Mesenchymal stem cell (in vitro differentiated cells and primary cell): Measurements from ENCODE around the gene RBM34.

Experiments
- DNase-seq: peaks from one replicate; pipeline ENCODE4 v3.0.0-alpha.2; 2013
- H2AFZ ChIP-seq: one replicate; pipeline ENCODE4 v1.6.1; 2013; ENCODE audit warnings: low read depth, mild to moderate bottlenecking, control low read depth, inconsistent platforms, low read length, moderate library complexity
- H2AK5ac ChIP-seq: 2 replicates; pipeline ENCODE4 v1.6.1; 2013; ENCODE audit warnings: low read length, moderate library complexity, mild to moderate bottlenecking, inconsistent platforms; ENCODE audit not compliant: severe bottlenecking
- H2BK120ac ChIP-seq: one replicate; pipeline ENCODE4 v1.6.1; 2013; ENCODE audit warnings: low read depth, mild to moderate bottlenecking, inconsistent platforms, low read length, moderate library complexity
- H2BK12ac ChIP-seq, 2 experiments: one replicate each; pipeline ENCODE4 v1.6.1; 2013; ENCODE audit warnings: inconsistent platforms in 2 of 2, low read length in 2 of 2, mild to moderate bottlenecking in 2 of 2, moderate library complexity in 2 of 2, control low read depth in 1 of 2
- H2BK15ac ChIP-seq: one replicate; pipeline ENCODE4 v1.6.1; 2013; ENCODE audit warnings: mild to moderate bottlenecking, low read depth, inconsistent platforms; ENCODE audit not compliant: poor library complexity, severe bottlenecking
- H2BK5ac ChIP-seq: 2 replicates; pipeline ENCODE4 v1.6.1; 2013; ENCODE audit warnings: low read depth, mild to moderate bottlenecking, low read length, control low read depth, inconsistent platforms; ENCODE audit not compliant: poor library complexity, severe bottlenecking
- H3K14ac ChIP-seq, 2 experiments: one replicate each; pipeline ENCODE4 v1.6.1; 2013; ENCODE audit warnings: inconsistent platforms in 2 of 2, low read length in 2 of 2, control low read depth in 1 of 2, mild to moderate bottlenecking in 1 of 2, moderate library complexity in 1 of 2
- H3K18ac ChIP-seq, 2 experiments: one replicate each; pipeline ENCODE4 v1.6.1; 2013; ENCODE audit warnings: inconsistent platforms in 2 of 2, low read length in 2 of 2, control low read depth in 1 of 2, low read depth in 1 of 2, mild to moderate bottlenecking in 1 of 2
- H3K23ac ChIP-seq, 2 experiments: one replicate each; pipeline ENCODE4 v1.6.1; 2013; ENCODE audit warnings: inconsistent platforms in 2 of 2, low read length in 2 of 2, mild to moderate bottlenecking in 2 of 2, moderate library complexity in 2 of 2, control low read depth in 1 of 2
- H3K27ac ChIP-seq: 2 replicates; pipeline ENCODE4 v1.5.1; 2013; ENCODE audit warnings: mild to moderate bottlenecking, moderate library complexity, low read length, control low read depth, inconsistent platforms; ENCODE audit not compliant: poor library complexity, severe bottlenecking
- H3K27me3 ChIP-seq, 2 experiments: 2 replicates each; pipeline versions ENCODE4 v1.6.1 to v1.7.0; 2013; ENCODE audit warnings: low read length in 2 of 2, mild to moderate bottlenecking in 2 of 2, moderate library complexity in 2 of 2, control low read depth in 1 of 2, inconsistent platforms in 1 of 2; ENCODE audit not compliant: control insufficient read depth in 1 of 2, insufficient read depth in 1 of 2
- H3K36me3 ChIP-seq, 2 experiments: 2 replicates each; pipeline versions ENCODE4 v1.6.1 to v1.7.0; 2013; ENCODE audit warnings: low read length in 2 of 2, control low read depth in 1 of 2, inconsistent platforms in 1 of 2, low read depth in 1 of 2, mild to moderate bottlenecking in 1 of 2; ENCODE audit not compliant: insufficient read depth in 2 of 2, control insufficient read depth in 1 of 2
- H3K4ac ChIP-seq, 2 experiments: one replicate each; pipeline ENCODE4 v1.6.1; 2013; ENCODE audit warnings: inconsistent platforms in 2 of 2, low read length in 2 of 2, mild to moderate bottlenecking in 2 of 2, moderate library complexity in 2 of 2, control low read depth in 1 of 2, low read depth in 1 of 2
- H3K4me1 ChIP-seq: 2 replicates; pipeline ENCODE4 v1.6.1; 2013; ENCODE audit warnings: low read depth, low read length, control low read depth; ENCODE audit not compliant: control insufficient read depth, insufficient read depth
- H3K4me2 ChIP-seq: 2 replicates; pipeline ENCODE4 v1.6.1; 2013; ENCODE audit warnings: low read length, mild to moderate bottlenecking, inconsistent platforms; ENCODE audit not compliant: poor library complexity, severe bottlenecking
- H3K4me3 ChIP-seq, 2 experiments: 2 replicates each; pipeline versions ENCODE4 v1.5.1 to v1.7.0; 2013; ENCODE audit warnings: low read length in 2 of 2, mild to moderate bottlenecking in 2 of 2, control low read depth in 1 of 2, low read depth in 1 of 2; ENCODE audit not compliant: insufficient read depth in 1 of 2
- H3K79me1 ChIP-seq: replicated peaks from 2 replicates; pipeline ENCODE4 v1.6.1; 2013; ENCODE audit warnings: mild to moderate bottlenecking, control low read depth, low read length, inconsistent platforms; ENCODE audit not compliant: poor library complexity, severe bottlenecking
- H3K9ac ChIP-seq: 2 replicates; pipeline ENCODE4 v1.7.0; 2013; ENCODE audit warnings: mild to moderate bottlenecking, low read length, moderate library complexity
- H3K9me3 ChIP-seq: 2 replicates; pipeline ENCODE4 v1.7.0; 2013; ENCODE audit warnings: mild to moderate bottlenecking, low read length; ENCODE audit not compliant: control insufficient read depth
- H4K8ac ChIP-seq: one replicate; pipeline ENCODE4 v1.6.1; 2013; ENCODE audit warnings: inconsistent platforms, mild to moderate bottlenecking, low read length, moderate library complexity
- H4K91ac ChIP-seq: one replicate; pipeline ENCODE4 v1.6.1; 2013; ENCODE audit warnings: mild to moderate bottlenecking, low read length, inconsistent platforms
- WGBS: methylation state at CpG from one replicate; pipeline ENCODE4 v1.1.7; 2013; ENCODE audit warnings: mixed read lengths; 5-methylcytosine and 5-hydroxymethylcytosine counted together

RBM34 gene

DNA sequence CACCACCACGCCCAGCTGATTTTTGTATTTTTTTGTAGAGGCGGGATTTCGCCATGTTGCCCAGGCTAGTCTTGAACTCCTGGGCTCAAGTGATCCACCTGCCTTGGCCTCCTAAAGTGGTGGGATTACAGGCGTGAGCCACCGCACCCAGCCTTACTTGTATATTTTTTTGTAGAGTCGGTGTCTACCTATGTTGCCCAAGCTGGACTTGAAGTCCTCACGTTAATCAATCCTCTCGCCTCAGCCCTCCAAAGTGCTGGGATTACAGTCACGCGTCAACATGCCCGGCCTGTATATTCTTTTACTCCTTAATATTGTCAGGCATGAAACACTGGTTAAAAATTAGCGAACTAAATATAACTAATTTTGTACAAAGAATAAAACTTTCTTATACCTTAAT is 26.9 kb downstream of the RBM34 start:
- 98% methylated on average over 8 of the region's 12 CpGs for WGBS
- Histone ChIP-seq H2AK5ac (no peak overlapping the region), H3K23ac (no peak overlapping the region), H3K14ac (no peak overlapping the region), H4K91ac (no peak overlapping the region), H3K27ac (no peak overlapping the region), H2BK120ac (no peak overlapping the region), H3K4me2 (no peak overlapping the region), H3K79me1 (peaks cover 13% of the 10 kb centered on the region), H2AFZ (no peak overlapping the region), H3K36me3 (peaks cover 35 to 74% of the 10 kb centered on the region in 2 experiments), H3K9ac (no peak overlapping the region), H3K18ac (no peak overlapping the region), H4K8ac (no peak overlapping the region), H2BK5ac (no peak overlapping the region), H2BK15ac (no peak overlapping the region), H3K4ac (no peak overlapping the region), H3K9me3 (no peaks in the 10 kb centered on the region), H3K4me1 (no peaks in the 10 kb centered on the region), H3K4me3 (no peak overlapping the region), H3K27me3 (no peaks in the 10 kb centered on the region), H2BK12ac (no peak overlapping the region)
- DNase-seq, result no peak

DNA sequence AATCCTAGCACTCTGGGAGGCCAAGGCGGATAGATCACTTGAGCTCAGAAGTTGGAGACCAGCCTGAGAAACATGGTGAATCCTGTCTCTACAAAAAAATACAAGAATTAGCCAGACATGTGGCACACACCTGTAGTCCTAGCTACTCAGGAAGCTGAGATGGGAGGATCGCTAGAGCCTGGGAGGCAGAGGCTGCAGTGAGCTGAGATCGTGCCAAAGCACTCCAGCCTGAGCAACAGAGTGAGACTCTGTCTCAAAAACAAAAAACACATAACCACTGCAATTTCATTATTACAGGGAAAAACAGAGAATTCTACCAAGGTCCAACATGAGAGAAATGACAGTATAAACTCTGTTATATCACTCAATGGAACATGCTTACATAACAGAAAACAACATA is 28.0 kb downstream of the RBM34 start:
- 95% methylated on average over 3 of the region's 3 CpGs for WGBS

DNA sequence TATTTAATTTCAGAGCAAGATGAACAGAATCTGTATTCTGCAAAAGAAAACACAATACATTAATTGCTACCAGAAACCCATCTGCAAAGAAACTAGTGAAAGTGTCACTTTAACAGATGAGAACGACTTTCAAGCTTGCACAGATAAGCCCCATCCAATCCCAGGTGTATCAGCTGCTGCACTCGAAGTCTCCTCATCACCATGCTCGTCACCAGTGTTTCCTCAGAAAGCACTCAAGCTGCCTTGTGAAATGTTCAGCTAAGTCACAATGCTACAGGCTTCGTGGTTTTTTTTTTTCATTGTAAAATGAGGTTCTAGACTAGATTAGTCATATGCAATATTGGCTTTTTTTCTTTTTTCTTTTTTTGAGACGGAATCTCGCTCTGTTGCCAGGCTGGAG is 29.1 kb downstream of the RBM34 start:
- no peak overlapping the region for H3K9ac ChIP-seq
- H3K4me2 ChIP-seq, result no peak overlapping the region
- no peak overlapping the region for H3K4me3 ChIP-seq
- H3K27me3 ChIP-seq, result no peaks in the 10 kb centered on the region
- H3K4ac ChIP-seq, result no peak overlapping the region
- no peak overlapping the region for H3K18ac ChIP-seq
- H4K91ac ChIP-seq, result no peak overlapping the region
- no peak overlapping the region for H2AK5ac ChIP-seq
- no peak overlapping the region for H2BK12ac ChIP-seq
- no peak for DNase-seq
- WGBS, result 91% methylated on average over 5 of the region's 6 CpGs
- H4K8ac ChIP-seq, result no peak overlapping the region
- H2AFZ ChIP-seq, result no peak overlapping the region
- no peak overlapping the region for H2BK5ac ChIP-seq
- peaks cover 7% of the 10 kb centered on the region for H3K79me1 ChIP-seq
- H3K9me3 ChIP-seq, result no peaks in the 10 kb centered on the region
- H3K27ac ChIP-seq, result no peak overlapping the region
- H2BK120ac ChIP-seq, result no peak overlapping the region
- H2BK15ac ChIP-seq, result no peak overlapping the region
- no peaks in the 10 kb centered on the region for H3K4me1 ChIP-seq
- no peak overlapping the region for H3K14ac ChIP-seq
- peaks cover 29 to 53% of the 10 kb centered on the region in 2 experiments for H3K36me3 ChIP-seq
- H3K23ac ChIP-seq, result no peak overlapping the region

More for the DNA sequence above, 28.0 kb downstream of the RBM34 start:
- no peak overlapping the region for H3K9ac ChIP-seq
- no peaks in the 10 kb centered on the region for H3K9me3 ChIP-seq
- H2AK5ac ChIP-seq, result no peak overlapping the region
- H2BK120ac ChIP-seq, result no peak overlapping the region
- no peaks in the 10 kb centered on the region for H3K4me1 ChIP-seq
- H3K14ac ChIP-seq, result no peak overlapping the region
- H4K91ac ChIP-seq, result no peak overlapping the region
- H3K18ac ChIP-seq, result no peak overlapping the region
- no peak overlapping the region for H3K4me2 ChIP-seq
- peaks cover 35 to 64% of the 10 kb centered on the region in 2 experiments for H3K36me3 ChIP-seq
- H2BK12ac ChIP-seq, result no peak overlapping the region
- H3K4me3 ChIP-seq, result no peak overlapping the region
- no peak overlapping the region for H3K4ac ChIP-seq
- H3K27me3 ChIP-seq, result no peaks in the 10 kb centered on the region
- no peak for DNase-seq
- H4K8ac ChIP-seq, result no peak overlapping the region
- no peak overlapping the region for H2BK5ac ChIP-seq
- H2BK15ac ChIP-seq, result no peak overlapping the region
- no peak overlapping the region for H2AFZ ChIP-seq
- peaks cover 10% of the 10 kb centered on the region for H3K79me1 ChIP-seq
- H3K27ac ChIP-seq, result no peak overlapping the region
- no peak overlapping the region for H3K23ac ChIP-seq

DNA sequence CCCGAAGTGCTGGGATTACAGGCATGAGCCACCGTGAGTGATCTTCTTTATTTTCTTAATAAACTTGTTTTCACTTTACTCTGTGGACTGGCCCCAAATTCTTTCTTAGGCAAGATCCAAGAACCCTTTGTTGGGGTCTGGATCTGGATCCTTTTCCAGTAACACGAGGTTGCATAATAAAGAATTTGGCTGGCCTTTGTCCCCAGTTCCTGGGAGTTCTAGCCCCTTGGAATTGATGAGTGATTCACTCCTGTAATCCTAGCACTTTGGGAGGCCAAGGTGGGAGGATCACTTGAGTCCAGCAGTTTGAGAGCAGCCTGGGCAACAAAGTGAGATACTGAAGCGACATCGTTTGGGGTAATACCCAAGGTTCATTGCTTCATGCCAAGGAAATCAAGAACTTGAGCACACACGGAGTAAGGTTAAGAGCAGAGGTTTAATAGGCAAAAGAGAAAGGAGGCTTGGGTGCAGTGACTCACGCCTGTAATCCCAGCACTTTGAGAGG is 30.2 kb downstream of the RBM34 start:
- Histone ChIP-seq H4K8ac (no peak overlapping the region), H2AFZ (no peak overlapping the region), H3K4ac (no peak overlapping the region), H3K4me1 (peaks cover 3% of the 10 kb centered on the region), H3K14ac (no peak overlapping the region), H3K36me3 (peaks cover 28 to 47% of the 10 kb centered on the region in 2 experiments), H2BK120ac (no peak overlapping the region), H4K91ac (no peak overlapping the region), H2BK12ac (no peak overlapping the region), H3K4me3 (no peak overlapping the region), H3K9me3 (no peaks in the 10 kb centered on the region), H3K18ac (no peak overlapping the region), H3K9ac (no peak overlapping the region), H3K23ac (no peak overlapping the region), H2AK5ac (no peak overlapping the region), H2BK15ac (no peak overlapping the region), H3K27ac (no peak overlapping the region), H3K27me3 (no peaks in the 10 kb centered on the region), H2BK5ac (no peak overlapping the region), H3K4me2 (no peak overlapping the region), H3K79me1 (peaks cover 3% of the 10 kb centered on the region)
- no peak for DNase-seq
- 97% methylated on average over 7 of the region's 7 CpGs for WGBS
